Esophagus muscularis mucosa (tissue), 4 donors: ENCODE data around the gene SHPK.

Experiments
- CTCF ChIP-seq, 3 experiments: fragments of 200-600 bp in 2 of 3; fragments of 450-650 bp in 1 of 3; sonication (generic) in 2 of 3; IDR thresholded peaks; one replicate each; pipeline ENCODE4 v1.5.1; 2017 to 2019; ENCODE audit warnings: antibody characterized with exemption in 3 of 3, mild to moderate bottlenecking in 2 of 3, moderate library complexity in 1 of 3
- EP300 ChIP-seq: sonication (generic); formaldehyde crosslinking; IDR thresholded peaks from one replicate; pipeline ENCODE4 v1.6.1; 2017; ENCODE audit warnings: antibody characterized with exemption
- POLR2A ChIP-seq: fragments of 450-650 bp; IDR thresholded peaks from one replicate; pipeline ENCODE4 v1.6.1; 2017; ENCODE audit warnings: antibody characterized with exemption, moderate library complexity, mild to moderate bottlenecking, low read depth
- POLR2AphosphoS5 ChIP-seq, 2 donors: sonication (generic); formaldehyde crosslinking; IDR thresholded peaks; one replicate each; pipeline ENCODE4 v1.6.1; 2017; ENCODE audit warnings: antibody characterized with exemption in 2 of 2

- TF ChIP-seq CTCF (IDR thresholded peaks at IDR 0.05) (no peak), POLR2AphosphoS5 (IDR thresholded peaks at IDR 0.05) (no peak), POLR2A (no peak), EP300 (no peak)
Measured at GRCh38 chr17:3658784-3659449, 22.9 kb upstream of the SHPK start.
